GM19463 (cell line): ENCODE results near the gene OXTR.
A peak's percentile ranks its signal among the peaks of the same experiment; 100 is the strongest.
"Not testable (repeated sequence)": the region's sequence is repeated elsewhere in the genome, so short reads cannot be mapped to it uniquely, and the experiment has no call there.

Source experiments
- ATAC-seq: cut with Tn5 transposase; IDR thresholded peaks from one replicate; pipeline ENCODE4 v1.9.1; 2021; ENCODE audit warnings: mild to moderate bottlenecking, moderate library complexity; ENCODE audit not compliant: unreplicated experiment

OXTR gene

DNA sequence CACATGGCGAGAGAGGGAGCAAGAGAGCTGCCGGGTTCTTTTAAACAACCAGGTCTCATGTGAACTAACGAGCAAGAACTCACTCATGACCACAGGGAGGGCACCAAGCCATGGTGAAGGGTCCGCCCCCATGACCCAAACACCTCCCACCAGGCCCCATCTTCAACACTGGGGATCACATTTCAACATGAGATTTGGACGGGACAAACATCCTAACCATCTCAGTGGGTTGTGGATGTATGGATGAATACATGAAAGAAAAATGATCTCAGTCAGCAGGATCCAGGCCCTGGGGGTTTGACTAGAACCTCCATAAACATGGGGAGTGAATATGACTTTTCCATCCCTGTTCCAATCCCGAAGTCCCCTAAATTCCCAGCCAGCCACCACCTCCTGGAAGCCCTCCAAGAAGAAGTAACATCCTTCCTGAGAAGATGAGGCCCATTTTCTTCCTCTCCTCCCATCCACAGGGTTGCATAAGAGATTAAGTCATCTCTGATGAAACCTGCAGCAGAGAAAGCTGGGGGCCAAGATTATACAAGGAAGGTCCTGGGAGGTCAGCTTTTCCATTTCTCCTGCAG, 26.3 kb downstream of the OXTR start:
- no peak for ATAC-seq

- ATAC-seq = no peak
These were observed 27.7 kb downstream of the OXTR start for GRCh38 chr3:8741581-8742261.

DNA sequence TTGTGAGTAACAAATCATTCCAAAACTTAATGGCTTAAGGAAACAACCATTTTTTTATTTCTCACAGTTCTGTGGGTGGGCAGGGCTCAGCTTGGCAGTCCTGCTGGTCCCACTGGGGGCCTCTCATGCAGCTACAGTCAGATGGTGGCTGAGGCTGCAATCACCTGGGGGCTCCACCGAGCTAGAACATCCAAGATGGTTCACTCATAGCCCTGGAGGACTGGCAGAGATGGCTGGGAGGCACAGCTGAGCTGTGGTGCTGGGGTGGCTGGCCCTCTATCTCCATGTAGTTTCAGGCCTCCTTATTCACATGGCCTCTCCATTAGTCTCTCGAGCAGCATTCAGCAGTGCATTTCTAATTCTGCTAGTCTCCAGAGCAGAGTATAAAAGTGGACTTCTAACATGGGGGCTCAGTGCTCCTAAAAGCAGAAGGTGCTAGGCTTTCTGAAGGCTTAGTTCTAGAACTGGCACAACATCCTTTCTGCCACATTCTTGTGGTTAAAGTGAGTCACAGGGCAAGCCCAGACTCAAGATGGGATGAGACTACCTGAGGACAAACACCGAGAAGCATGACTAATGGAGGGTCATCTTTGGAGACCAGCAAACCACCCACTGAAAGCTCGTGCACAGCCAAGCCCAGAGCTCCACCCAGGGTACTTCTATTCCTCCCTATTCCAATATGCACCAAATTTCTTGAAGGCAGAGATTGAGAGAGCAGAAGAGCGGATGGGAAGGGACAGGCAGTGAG, 29.5 kb downstream of the OXTR start:
- peak; percentile 88 for ATAC-seq

DNA sequence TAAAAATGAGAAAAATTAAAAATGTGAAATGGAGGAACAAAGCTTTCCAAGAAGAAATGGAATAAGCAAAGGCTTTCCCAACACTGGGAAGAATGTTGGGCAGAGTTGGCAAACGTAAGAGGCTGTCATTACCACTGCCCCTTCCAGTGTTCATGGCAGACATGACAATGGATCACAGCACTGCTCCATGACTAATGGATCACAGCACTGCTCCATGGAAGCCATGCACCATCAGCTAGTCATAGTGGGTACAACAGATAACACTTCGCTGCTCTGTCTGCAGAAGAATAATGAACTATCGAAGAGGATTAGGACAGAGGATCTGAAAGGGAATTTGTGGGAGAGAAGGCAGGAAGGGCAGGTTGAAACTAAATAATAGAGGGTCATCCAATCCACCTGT, 30.8 kb downstream of the OXTR start:
- ATAC-seq = no peak

DNA sequence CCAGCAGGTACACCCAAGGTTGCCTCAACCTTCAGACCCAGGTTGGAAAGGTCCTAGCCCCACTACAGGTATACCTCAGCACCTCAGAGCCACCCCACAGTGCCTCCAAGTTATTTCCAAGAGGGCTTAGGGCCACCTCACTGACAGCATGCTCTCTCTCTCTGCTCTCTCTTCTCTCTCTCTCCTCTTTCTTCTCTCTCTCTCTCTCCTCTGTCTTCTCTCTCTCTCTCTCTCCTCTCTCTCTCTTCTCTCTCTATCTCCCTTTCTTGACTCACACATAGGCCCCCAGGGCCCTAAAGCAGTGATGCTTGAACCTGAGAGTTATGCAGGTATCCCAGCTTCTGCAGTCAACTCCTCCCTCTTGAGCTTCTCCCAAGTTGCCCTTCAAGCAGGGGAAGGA, 31.6 kb downstream of the OXTR start:
- ATAC-seq = no peak

DNA sequence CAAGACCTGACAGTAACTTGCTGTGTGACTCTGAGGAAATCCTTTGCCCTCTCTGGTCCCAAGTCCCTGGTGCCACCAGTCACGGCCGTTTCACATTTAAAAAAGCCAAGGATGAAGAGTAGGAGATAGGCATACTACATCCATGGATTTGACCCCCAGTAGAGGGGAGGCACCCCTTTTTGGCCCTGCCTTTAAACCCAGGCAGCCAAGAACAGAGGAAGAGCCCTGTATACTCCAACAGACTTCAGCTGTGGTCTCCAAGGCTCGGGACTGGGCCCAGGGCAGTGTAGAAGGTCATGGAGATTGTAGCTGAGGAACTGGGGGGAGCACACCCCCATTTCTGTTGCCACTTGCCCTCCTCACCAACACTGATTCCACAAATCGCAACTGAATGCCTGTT, 32.1 kb downstream of the OXTR start:
- ATAC-seq = no peak

DNA sequence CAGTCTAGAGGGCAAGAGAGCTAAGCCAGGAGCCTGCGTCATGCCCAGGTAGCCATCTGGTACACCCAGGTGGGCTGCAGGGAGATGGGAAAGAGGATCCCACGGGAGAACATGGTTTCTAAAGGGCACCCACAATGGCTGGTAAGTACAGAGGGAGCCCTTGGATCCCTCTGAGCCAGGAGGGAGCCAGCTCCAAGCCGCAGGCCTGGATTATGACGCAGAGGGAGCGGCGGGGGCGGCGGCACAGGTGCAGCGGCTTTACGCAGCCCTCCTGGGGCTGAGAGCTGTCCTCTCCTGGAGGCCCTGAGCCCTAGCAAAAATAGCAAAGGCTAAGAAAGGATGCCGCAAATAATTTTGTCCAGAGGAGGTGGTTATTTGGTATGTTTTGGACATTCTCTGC, 33.0 kb downstream of the OXTR start:
- no peak for ATAC-seq

GRCh38 chr3:8734908-8735307, 34.5 kb downstream of the OXTR start:
- no peak for ATAC-seq

GRCh38 chr3:8734137-8734878, 35.1 kb downstream of the OXTR start:
- ATAC-seq = no peak

GRCh38 chr3:8733332-8734094, 35.9 kb downstream of the OXTR start, which contains the start of gene CAV3:
Gene CAV3, plus strand, starts transcription at chr3:8733802. Its CDS starts 75 bp downstream, at chr3:8733877.
- ATAC-seq = no peak

- no peak for ATAC-seq
These were observed 37.0 kb downstream of the OXTR start for GRCh38 chr3:8732413-8732812.

- ATAC-seq = no peak
These were observed 38.8 kb downstream of the OXTR start for GRCh38 chr3:8730656-8731055.

GRCh38 chr3:8729479-8729878, 39.9 kb downstream of the OXTR start:
- no peak for ATAC-seq

DNA sequence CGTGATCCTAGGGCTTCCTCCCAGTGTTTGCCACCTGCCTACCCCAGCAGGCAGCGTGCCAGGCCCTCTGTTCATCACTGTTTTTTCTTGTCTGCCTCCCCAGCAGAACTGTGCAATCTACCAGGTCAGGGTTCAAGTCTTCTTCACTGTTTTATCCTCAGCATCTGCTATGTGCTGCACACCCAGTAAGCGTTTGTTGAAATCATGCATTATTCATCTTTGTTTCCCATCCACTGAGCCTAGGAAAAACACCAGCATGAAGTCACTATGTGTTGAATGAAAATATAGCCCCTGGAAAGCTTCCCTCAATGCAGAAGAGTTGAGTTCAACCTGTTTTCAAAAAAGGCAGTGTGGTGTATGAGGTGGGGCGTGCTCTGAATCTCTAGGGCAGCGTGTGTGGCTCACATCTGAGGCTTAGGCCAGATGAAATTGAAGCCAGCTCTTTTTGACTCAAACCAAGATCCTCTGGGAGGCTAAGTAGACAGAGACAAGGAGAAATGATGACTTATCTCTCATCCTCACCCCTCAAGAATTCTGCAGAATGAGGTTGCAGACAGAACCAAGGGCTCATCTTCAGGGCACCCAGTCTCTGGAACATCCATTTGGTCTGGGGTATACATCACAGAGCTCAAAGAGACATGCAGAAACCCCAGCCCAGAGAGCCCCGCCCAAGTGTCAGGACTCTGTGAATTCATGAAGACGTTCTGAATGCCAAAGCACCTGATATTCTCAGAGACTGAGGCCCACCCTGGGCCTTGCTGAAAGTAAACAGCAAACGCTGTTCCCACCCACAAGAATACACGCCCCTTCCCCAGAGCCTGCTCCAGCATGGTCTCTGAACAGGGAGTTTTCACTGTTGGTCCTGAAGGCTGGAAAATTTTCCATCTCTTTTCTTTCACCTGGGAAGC, 41.6 kb downstream of the OXTR start:
- ATAC-seq = no peak

DNA sequence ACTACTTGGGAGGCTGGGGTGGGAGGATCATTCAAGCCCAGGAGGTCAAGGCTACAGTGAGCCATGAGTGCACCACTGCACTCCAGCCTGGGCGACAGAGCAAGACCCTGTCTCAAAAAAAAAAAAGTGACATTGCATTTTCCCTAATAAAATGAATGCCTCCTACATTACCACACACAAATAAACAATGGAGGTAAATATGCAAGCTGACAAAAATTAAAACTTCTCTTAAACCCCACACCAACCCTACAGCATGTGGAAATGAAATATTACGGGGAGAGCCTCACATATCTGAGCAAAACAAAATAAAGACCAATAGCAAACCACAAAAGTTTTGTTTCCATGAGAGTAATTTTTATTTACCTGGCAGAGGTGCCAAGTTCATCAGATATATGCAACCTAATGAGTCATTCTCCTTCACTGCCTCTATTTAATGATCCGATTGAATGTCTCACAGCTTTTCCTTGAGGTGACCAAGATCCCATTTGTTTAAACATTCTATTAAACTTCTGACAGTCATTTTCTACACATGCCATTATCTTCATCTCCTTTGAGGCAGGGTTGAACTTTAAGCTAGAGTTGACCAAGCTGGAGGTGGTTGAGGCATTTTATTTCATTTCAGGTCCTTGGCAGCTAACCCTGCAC, 45.2 kb downstream of the OXTR start:
- no peak for ATAC-seq

DNA sequence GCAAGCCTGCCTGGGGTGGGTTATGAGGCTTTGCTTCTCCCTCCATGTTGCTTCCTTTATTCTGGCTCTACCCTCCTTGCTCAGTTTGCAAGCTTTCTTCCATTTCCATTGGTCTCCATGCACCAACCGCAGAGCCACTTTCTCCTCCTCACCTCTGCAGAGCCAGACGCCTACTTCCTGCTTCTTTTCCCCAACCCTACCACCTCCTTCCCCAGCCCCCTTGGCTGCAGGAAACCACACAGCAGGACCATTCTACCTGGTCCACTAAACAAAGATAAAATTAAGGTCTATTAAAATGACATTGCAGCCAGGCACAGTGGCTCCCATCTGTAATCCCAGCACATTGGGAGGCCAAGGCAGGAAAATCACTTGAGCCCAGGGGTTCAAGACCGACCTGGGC, 45.8 kb downstream of the OXTR start:
- no peak for ATAC-seq

- no peak for ATAC-seq
These were observed 46.6 kb downstream of the OXTR start for GRCh38 chr3:8722808-8723207.

DNA sequence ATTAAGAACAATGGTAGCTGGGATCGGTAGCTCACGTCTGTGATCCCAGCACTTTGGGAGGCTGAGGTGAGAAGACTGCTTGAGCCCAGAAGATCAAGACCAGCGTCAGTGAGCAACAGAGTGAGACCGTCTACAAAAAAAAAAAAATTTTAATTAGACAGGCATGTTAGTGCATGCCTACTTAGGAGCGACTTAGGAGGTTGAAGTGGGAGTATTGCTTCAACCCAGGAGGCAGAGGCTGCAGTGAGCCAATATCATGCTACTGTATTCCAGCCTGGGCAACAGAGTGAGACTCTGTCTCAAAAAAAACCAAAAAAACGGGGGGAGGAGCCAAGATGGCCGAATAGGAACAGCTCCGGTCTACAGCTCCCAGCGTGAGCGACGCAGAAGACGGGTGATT, 53.7 kb downstream of the OXTR start:
- ATAC-seq = not testable (repeated sequence)
